Epithelial cell of proximal tubule (primary cell): ENCODE data around the gene CACNG8. TPM values are rescaled to one million over a fixed set of nuclear protein-coding genes. Genes with fewer than 3 reads are reported as not detected.

Experiments used
- DNase-seq: peaks from one replicate; pipeline ENCODE4 v3.0.0-alpha.2; 2011; ENCODE audit warnings: low read depth
- H3K4me3 ChIP-seq: 2 replicates; pipeline ENCODE4 v1.5.1; 2011; ENCODE audit warnings: low read depth, mild to moderate bottlenecking, low read length
- total RNA-seq: library from RNA; depleted of rRNA; stranded (reverse); fragments of >200 nt; gene quantifications from 2 replicates; pipeline ENCODE4 v1.2.3, GENCODE V29; 2015
- TF ChIP-seq, protein P1 (sequence below): conservative IDR thresholded peaks from 2 replicates; pipeline ENCODE4 v1.5.1; 2012; ENCODE audit warnings: low read depth, mild to moderate bottlenecking, low read length

CACNG8 gene
- total RNA-seq, 1 donor from 2014 or later: not detected

DNA sequence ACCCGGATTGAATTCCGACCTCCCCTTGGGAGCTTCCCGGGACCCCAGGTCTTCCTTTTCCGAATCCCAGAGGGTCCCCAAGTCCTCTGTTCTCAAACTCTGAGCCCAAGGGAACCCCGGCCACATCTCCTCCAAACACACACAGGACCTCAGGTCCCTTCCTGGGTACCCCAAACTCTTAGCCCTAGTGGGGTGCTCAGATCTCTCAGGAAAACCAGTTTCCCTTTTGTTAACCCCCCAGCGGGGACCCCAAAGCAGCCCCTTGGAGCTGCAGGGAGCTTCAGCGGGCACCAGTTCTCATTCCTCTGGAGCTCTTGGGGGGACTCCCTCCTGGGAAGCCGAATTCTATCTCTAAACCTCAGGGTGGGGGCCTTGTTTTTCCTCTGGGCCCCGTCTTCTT, 29.5 kb downstream of the CACNG8 start:
- no peak overlapping the region for H3K4me3 ChIP-seq
- DNase-seq: no peak

DNA sequence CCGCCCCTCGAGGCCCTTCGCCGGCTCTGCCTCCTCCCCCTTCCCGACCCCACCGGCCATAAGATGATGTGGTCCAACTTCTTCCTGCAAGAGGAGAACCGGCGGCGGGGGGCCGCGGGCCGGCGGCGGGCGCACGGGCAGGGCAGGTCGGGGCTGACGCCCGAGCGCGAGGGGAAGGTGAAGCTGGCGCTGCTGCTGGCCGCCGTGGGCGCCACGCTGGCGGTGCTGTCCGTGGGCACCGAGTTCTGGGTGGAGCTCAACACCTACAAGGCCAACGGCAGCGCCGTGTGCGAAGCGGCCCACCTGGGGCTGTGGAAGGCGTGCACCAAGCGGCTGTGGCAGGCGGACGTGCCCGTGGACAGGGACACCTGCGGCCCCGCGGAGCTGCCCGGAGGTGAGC, 30.1 kb downstream of the CACNG8 start:
- TF ChIP-seq, protein P1, sequence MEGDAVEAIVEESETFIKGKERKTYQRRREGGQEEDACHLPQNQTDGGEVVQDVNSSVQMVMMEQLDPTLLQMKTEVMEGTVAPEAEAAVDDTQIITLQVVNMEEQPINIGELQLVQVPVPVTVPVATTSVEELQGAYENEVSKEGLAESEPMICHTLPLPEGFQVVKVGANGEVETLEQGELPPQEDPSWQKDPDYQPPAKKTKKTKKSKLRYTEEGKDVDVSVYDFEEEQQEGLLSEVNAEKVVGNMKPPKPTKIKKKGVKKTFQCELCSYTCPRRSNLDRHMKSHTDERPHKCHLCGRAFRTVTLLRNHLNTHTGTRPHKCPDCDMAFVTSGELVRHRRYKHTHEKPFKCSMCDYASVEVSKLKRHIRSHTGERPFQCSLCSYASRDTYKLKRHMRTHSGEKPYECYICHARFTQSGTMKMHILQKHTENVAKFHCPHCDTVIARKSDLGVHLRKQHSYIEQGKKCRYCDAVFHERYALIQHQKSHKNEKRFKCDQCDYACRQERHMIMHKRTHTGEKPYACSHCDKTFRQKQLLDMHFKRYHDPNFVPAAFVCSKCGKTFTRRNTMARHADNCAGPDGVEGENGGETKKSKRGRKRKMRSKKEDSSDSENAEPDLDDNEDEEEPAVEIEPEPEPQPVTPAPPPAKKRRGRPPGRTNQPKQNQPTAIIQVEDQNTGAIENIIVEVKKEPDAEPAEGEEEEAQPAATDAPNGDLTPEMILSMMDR: no peak
- no peak for DNase-seq

More for the DNA sequence above, 29.5 kb downstream of the CACNG8 start:
- TF ChIP-seq, protein P1: no peak

DNA sequence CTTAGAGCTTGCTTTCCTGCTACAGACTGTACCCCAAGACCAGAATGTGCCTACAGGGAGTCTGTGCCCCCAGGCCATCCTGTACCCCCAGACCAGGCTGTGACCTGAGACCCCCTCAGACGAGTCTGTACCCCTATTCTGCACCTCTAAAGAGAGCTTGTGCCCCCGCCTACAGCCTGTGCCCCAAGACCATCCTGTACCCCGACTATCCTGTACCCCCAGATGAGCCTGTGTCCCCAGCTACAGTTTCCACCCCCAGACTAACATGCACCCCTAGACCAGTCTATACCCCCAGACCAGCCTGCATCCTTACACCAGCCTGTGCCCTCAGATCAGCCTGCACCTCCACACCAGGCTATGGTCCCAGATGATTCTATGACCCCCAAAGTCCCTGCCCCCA, 30.7 kb downstream of the CACNG8 start:
- H3K4me3 ChIP-seq: no peak overlapping the region
- DNase-seq: no peak
- TF ChIP-seq, protein P1: no peak

More for the DNA sequence above, 30.1 kb downstream of the CACNG8 start:
- no peak overlapping the region for H3K4me3 ChIP-seq

DNA sequence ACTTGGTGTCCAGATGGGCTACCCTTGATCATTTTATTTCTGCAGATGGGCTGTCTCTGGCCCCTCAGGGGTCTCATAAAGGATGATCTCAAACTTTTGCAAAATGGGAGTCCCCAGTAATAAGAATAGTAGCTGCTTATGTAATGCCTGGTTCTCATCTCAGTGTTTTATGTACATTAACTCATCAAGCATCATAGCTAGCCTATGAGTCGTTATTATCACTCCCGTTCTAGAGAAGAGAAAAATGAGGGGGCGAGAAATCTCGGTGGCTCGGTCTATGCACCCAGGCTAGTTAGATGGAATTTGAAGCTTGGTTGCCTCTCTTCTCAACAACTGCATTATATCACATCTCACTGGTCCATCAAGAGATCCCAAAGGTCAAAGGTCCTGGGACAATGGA, 32.1 kb downstream of the CACNG8 start:
- H3K4me3 ChIP-seq: no peak overlapping the region
- DNase-seq: no peak
- TF ChIP-seq, protein P1: no peak

DNA sequence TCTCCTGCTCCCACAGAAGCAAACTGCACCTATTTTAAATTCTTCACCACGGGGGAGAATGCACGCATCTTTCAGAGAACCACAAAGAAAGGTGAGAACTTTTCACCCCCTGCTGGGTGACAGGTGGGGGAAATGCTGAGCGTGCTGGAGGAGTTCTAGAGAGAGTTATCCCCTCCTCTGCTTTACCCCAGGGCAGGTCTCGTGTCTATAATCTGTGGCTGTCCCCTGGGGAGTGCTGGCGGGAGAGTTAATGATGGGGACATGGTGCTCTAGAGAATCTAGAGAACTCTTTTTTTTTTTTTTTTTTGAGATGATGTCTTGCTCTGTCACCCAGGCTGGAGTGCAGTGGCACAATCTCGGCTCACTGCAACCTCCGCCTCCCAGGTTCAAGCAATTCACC, 35.5 kb downstream of the CACNG8 start:
- DNase-seq: no peak
- TF ChIP-seq, protein P1: no peak
- H3K4me3 ChIP-seq: no peak overlapping the region

GRCh38 chr19:53999694-54000093, 37.0 kb downstream of the CACNG8 start:
- TF ChIP-seq, protein P1: no peak
- DNase-seq: no peak
- no peak overlapping the region for H3K4me3 ChIP-seq

- no peak overlapping the region for H3K4me3 ChIP-seq
- no peak for DNase-seq
- TF ChIP-seq, protein P1: no peak
These were observed 38.8 kb downstream of the CACNG8 start for GRCh38 chr19:54001496-54001895.
